ENCODE results near the gene GGACT.
"Not testable (repeated sequence)": the region's sequence is repeated elsewhere in the genome, so short reads cannot be mapped to it uniquely, and the experiment has no call there.

Gene GGACT

DNA sequence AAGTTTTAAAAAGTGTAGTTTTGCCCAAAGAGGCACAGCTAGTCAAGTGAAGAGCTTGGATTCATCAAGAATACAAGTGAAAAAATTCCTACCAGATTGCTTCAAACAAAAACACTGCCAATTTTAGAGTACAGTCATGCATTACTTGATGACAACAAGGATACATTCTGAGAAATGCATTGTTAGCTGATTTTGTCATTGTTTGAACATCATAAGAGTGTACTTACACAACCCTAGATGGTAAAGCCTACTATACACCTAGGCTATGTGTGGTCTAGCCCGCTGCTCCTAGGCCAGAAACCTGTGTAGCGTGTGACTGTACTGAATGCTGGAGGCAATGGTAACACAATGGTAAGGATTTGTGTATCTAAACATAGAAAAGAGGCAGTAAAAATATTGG, 44.9 kb upstream of the GGACT start:
- TF ChIP-seq, protein P1, sequence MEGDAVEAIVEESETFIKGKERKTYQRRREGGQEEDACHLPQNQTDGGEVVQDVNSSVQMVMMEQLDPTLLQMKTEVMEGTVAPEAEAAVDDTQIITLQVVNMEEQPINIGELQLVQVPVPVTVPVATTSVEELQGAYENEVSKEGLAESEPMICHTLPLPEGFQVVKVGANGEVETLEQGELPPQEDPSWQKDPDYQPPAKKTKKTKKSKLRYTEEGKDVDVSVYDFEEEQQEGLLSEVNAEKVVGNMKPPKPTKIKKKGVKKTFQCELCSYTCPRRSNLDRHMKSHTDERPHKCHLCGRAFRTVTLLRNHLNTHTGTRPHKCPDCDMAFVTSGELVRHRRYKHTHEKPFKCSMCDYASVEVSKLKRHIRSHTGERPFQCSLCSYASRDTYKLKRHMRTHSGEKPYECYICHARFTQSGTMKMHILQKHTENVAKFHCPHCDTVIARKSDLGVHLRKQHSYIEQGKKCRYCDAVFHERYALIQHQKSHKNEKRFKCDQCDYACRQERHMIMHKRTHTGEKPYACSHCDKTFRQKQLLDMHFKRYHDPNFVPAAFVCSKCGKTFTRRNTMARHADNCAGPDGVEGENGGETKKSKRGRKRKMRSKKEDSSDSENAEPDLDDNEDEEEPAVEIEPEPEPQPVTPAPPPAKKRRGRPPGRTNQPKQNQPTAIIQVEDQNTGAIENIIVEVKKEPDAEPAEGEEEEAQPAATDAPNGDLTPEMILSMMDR (IDR thresholded peaks at IDR 0.05; ENCODE audit: control insufficient read depth, insufficient read depth, low read depth, low read length, missing control alignments): no peak
- H3K4me3 ChIP-seq (ENCODE audit: control insufficient read depth, low read depth, low read length): no peak overlapping the region
- DNase-seq (ENCODE audit: low read depth): peak; percentile 70

- TF ChIP-seq, protein P1 (IDR thresholded peaks at IDR 0.05; ENCODE audit: control insufficient read depth, insufficient read depth, low read depth, low read length, missing control alignments): no peak
- no peak for DNase-seq (ENCODE audit: low read depth)
- H3K4me3 ChIP-seq (ENCODE audit: control insufficient read depth, low read depth, low read length): no peak overlapping the region
Observed at GRCh38 chr13:100630555-100630954, 42.0 kb upstream of the GGACT start.

DNA sequence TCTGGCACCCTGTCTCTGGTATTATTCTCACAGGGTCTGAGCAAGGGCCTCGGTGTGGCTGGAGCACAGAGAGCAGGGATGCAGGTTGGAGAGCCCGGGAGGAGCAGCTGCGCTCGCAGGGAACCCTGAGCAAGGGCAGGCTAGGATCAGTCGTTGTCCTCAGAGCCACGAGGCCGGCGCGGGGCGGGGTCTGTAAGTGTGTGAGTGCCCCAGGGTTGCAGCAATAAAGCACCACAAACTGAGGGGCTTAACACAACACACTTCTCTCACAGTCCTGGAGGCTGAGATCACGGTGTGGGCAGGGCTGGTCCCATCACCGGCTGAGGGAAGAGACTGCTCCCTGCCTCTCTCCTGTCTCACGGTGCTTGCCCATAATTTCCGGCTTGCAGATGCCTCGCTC, 38.5 kb upstream of the GGACT start:
- H3K4me3 ChIP-seq (ENCODE audit: control insufficient read depth, low read depth, low read length): no peak overlapping the region
- TF ChIP-seq, protein P1 (IDR thresholded peaks at IDR 0.05; ENCODE audit: control insufficient read depth, insufficient read depth, low read depth, low read length, missing control alignments): no peak
- no peak for DNase-seq (ENCODE audit: low read depth)

DNA sequence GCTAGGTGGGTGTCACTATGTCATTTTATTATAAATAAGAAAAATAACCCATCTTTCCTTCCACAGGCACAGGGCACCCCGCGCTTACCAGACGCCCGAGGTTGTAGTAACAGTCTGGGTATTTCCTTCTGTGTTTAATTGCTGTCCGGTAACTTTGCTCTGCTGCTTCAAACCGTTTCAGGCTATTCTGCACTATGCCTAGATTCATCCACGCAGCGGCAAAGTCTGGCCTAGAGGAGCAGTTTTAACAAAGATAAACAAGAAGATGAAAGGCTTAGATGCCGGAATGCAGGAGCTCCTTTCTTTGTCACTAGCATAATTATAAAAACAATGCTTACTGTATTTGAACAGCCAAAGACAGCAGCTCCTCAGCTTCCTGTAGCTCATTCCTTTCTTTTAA, 36.9 kb upstream of the GGACT start:
- no peak overlapping the region for H3K4me3 ChIP-seq (ENCODE audit: control insufficient read depth, low read depth, low read length)
- TF ChIP-seq, protein P1 (IDR thresholded peaks at IDR 0.05; ENCODE audit: control insufficient read depth, insufficient read depth, low read depth, low read length, missing control alignments): no peak

DNA sequence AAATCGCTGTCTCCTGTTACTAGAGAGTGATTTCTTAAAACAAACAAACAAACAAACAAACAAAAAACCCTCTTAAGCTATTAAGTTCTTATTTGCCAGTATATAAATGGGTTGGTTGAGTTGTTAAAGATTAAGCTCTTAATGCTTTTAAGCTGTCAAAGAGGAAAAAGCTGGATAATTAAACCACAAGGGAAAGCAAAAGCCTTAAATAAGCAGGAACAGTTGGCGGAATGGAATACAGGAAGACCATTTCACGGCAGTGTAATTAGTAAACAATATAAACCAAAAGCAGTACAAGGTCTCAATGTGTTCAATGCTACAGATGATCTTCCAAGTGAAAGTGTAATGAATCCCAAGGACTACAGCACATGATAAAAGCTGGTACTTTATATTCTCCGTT, 32.2 kb upstream of the GGACT start:
- TF ChIP-seq, protein P1 (IDR thresholded peaks at IDR 0.05; ENCODE audit: control insufficient read depth, insufficient read depth, low read depth, low read length, missing control alignments): no peak
- DNase-seq (ENCODE audit: low read depth): no peak
- H3K4me3 ChIP-seq (ENCODE audit: control insufficient read depth, low read depth, low read length): no peak overlapping the region

More for the DNA sequence above, 36.9 kb upstream of the GGACT start:
- no peak for DNase-seq (ENCODE audit: low read depth)

DNA sequence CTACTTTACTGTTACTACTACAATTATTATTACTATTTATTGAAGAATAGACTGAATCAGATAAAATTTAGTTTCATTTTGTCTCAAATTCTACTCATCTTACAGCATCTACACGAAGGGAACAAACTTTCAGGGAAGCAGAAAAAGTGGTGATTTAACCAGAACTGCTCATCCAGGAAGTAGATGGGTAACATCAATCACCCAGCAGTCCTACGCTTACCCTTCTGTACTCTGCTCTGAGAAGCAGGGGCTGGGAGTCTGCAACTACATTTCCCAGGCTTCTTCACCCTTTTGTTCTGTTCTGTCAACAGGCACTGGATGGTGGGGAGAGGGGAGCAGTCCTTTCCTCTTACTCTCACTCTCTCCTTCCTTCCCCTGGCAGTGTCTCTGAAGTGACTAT, 31.4 kb upstream of the GGACT start:
- TF ChIP-seq, protein P1 (IDR thresholded peaks at IDR 0.05; ENCODE audit: control insufficient read depth, insufficient read depth, low read depth, low read length, missing control alignments): no peak
- DNase-seq (ENCODE audit: low read depth): no peak
- no peak overlapping the region for H3K4me3 ChIP-seq (ENCODE audit: control insufficient read depth, low read depth, low read length)

- not testable (repeated sequence) for DNase-seq (ENCODE audit: low read depth); H3K4me3 ChIP-seq (ENCODE audit: control insufficient read depth, low read depth, low read length)
Observed at GRCh38 chr13:100618897-100619296, 30.3 kb upstream of the GGACT start.
